GM11168 (cell line): Measurements from ENCODE around the gene MGA.

Source experiments
- in situ Hi-C: fragments of 300-500 bp; cut with MboI; formaldehyde crosslinking; loops from one replicate; pipeline ENCODE4 v1.12.0; 2022; ENCODE audit warnings: low sequenced_read_pairs; ENCODE audit not compliant: unreplicated experiment

Gene MGA

DNA sequence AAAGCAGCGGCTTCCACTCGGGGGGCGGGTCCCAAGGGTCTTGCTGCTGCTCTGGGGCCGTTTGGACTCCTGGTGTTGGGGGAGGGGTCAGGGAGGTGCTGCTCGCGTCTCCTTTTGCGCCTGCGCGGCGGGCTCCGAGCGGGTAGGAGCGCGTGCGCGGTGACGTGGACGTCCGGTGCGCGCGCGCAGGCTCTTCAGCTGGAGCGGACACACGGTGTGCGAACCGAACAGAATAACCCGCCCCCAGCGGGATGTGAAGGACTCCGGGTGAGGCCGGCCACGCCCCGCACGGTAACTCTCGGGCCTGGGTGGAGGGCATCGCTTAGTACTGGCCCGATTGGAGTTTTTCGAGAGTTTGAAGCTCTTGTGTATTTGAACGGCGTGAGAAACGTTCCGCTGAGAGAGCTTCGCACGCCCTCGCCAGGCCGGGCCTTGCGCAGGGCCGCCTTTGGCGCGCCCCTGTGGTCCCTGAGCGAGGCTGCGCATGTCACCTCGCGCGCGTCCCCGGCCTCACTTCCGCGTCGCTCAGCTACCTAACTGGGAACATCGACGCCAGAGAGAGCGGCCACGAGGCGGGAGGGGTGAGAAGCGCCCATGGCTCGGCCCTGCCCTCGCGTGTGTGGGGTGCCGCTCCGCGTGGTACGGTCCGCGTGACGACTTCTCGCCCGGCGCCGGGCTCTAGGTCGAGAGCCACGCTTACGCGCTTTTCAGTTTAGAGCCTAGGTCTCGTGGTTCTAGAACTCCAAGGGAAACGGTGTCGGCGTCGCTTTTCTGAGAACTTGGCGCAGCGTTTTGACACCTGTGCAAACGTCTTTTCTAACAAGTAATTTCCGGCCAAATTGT lies at the start of gene MGA:
TSS of gene MGA (plus strand) at position 171 of the 843 bp plus-strand sequence.
- in situ Hi-C loops: no loop called here

DNA sequence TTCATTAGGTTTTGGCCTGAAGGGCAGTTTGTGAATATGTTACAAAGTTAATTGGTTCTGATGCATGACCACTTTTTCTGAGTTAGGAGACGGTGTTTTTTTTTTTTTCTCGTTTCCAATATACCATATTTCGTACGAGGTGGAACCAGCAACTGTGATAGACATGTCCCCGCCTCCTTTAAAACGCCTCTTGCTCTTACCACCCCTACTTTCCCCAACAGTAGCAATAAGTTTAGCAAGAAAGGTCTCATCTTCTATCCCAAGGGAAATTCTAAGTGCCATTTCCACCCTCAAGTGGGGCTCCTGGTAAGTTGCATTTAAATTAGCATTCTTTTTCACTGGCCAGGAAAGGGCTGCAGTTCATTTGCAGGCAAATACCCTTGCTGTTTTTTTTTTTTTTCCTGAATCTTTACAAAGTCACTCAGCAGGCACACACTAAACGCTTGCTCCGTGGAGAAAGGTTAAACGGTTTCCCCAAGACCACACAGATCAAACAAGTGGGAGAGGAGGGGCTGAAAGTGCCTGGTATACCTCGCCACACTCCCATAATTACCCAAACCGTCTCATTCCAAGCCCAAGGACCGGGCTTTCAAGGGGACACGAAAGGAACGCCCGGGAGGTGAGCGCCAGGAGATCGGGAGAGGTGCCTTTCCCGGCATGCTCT lies 39.5 kb upstream of the MGA start:
- in situ Hi-C loops: no loop called here

DNA sequence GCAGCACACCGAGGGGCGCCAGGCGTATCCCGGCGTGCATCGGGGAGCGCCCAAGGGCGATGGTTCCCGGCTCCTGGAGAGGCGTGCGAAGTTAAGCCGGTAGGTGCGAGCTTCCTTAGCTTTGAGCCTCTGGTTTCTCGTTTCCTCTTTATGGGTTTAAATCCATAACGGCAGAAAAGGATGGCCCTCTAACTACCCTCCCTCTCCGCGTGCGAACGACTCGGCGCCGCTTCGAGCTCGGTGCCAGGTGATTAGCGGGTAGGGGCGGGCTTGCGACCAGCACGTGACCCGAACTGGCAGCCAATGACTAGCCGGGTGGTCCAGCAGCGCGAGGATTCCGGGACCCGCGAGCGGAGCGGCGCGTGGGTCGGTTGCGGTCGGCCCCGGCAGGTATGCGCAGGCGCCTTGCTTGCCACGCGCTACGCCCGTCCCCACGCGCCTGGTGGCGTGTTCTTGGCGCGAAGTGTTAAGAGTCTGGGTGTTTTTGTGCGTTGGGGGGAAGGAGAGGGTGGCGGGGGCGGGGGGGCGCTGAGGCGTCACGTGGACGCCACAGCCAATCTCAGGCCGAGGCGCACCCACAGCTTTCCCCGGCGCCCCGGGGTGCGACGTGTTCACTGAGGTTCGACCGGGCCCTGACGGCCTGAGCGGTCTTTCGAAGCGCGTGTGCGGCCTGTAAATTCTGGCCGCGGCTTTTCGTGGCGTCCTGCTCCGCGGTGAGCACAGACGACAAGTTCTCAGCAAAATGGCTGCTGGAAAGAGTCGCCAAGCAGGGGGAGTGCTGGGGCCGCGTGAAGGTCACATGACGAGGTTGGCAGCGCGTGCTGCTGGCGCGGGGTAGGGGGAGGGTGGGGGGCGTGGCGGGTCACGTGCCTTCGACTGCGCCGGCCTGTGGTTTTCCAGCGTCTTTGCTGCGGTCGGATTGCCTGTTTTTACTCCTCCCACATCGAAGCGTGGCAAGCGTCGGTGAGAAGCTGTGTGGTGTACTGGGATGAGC lies 38.7 kb upstream of the MGA start:
- in situ Hi-C loops: no loop called here

DNA sequence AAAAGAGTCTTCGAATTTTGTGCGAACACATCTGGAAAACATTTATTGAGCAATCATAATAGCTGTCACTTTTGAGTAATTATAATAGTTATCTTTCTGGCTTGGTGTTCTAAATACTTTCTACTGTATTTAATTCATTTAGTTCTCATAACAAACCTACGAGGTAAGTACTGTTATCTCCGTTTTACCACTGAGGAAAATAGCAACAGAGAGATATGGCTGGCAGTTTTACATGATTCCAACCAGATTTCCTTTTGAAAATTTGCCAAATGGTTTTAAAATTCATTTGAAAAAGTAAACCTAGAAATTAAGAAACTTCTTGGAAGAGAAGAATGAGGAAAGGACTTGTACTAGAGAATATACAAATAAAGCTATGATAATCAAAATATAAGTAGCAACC lies 37.3 kb upstream of the MGA start:
- in situ Hi-C loops: no loop called here

DNA sequence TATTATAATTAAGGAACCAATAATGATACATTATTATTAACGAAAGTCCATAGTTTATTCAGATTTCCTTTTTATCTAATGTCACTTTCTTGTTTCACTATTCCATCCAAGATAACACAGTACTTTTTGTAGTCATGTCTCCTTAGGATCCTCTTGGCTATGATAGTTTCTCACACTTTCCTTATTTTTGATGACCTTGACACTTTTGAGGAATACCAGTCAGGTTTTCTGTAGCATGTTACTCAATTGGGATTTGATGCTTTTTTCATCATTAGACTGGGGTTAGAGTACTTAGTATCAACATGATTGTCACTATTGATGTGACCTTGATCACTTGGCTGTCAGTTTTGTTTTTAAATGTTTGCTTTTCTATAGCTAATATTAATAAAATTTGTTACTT lies 33.0 kb upstream of the MGA start:
- in situ Hi-C loops: no loop called here

DNA sequence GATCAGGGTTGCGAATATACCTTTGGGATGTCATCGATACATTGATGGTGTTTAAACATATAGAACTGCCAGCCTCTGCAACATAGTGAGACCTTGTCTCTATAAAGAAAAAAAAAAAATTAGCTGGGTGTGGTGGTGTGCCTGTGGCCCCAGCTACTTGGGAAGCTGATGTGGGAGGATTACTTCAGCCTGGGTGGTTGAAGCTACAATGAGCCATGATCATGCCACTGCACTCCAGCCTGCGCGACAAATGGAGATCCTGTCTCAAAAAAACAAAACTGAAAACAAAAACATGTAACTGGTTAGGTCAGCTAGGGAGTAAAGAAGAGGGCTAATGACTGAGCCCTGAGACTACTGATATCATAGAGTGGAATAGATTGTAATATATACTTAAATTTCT lies 30.7 kb upstream of the MGA start:
- in situ Hi-C loops: no loop called here

DNA sequence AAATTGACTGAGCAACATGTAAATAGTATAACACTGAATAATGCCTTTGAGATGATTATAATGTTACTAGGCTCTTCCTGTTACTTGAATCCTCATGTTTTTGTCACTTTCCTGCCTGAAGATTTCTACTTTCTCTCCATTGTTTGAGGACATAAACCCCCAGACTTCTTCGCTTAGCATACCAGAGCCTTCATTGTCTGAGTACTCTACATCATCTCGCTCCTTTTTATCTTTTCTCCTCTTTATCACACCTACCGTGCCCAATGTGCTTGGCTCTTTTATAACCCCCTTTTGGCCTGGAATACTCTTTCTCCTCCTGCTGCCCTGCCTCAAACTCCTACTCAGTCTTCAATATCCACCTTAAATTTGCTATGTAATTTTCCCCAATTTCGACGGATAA lies 30.3 kb upstream of the MGA start:
- in situ Hi-C loops: no loop called here

DNA sequence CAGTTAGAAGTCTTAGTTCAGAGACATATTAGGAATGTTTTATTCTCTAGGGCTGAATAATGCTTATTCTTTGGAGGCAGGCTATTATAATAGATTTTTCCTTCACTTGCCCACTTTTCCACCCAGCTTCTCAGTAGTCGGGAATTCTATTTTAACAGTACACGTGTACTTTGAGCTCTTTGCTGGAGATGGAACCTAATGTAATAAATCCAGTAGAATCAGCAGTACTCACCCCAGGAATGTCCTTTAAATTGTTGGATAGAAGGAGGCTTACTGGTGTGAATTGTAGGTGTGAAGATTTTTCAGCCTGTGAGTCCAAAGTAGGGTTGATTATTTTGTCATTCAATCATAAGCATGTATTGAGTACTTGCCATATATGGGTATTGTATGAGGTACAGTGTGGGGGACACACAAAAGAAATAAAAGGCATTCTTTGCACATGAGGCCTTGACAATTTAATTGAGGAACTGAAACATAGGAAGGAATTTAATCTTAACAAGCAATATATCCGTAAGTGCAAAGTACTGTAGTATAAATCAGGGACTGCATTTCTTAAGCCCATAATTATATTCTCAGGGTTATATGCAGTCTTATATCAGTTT lies 29.5 kb upstream of the MGA start:
- in situ Hi-C loops: no loop called here

DNA sequence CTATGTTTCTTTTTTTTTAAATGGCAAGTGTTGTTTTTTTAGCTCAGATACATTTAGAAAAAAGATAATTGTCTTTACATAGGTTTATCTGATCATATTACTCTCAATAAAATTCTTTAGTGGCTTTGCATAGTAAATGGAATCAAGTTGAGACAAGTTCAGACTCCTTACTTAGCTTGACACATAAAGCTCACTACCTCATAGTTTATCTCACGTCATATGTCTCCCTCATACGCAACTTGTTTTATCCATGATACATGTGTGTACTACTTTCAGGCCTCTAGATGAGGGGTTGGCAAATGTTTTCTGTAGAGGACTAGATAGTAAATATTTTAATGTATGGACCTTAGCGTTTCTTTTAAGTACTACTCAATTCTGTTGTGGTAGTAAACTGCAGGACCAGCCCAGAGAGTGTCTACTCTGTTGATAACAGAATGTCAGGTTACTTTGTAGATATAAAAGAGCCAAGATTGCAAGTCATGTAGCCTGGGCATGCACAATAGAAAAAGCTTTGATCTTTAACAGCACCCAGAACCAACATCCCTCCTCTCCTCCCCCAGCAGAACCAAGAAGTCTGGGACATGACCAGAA lies 28.2 kb upstream of the MGA start:
- in situ Hi-C loops: no loop called here

DNA sequence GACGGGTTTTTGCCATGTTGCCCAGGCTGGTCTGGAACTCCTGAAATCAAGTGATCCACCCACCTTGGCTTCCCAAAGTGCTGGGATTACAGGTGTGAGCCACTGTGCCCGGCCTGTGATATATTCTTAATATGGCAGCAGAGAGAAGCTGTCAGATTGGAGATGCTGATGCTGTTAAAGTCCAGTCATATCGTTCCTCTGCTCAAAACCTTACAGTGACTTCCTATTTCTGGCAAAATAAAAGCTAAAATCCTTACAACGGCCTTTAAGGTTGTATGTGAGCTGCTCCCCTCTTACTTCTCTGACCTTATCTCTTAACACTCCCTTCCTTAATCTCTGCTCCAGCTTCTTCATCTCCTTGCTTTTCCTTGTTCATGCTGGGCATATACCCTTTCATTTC lies 26.6 kb upstream of the MGA start:
- in situ Hi-C loops: no loop called here

DNA sequence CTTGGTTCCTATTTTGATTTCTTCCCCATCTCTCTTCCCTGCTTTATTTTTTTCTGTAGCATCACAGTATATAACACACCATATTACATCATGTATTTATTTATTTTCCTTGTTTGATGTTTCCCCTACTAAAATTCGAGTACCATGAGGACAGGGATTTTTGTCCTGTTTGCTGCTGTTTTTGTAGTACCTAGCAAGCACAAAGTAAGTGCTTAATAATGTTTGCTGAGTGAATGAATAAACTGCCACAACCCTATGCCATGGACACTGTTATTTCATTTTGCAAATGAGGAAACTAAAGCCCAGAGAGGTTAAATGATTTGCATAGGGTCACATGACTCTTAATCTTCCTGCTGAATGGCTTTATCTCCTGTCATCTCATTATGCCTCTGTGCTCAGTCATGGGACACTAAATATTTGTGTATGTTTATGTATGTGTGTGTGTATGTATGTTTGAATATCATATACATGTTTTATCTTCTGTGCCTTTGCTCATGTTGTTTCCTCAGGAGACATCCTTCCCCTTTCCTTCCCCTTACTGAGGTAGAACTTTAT lies 26.1 kb upstream of the MGA start:
- in situ Hi-C loops: no loop called here

DNA sequence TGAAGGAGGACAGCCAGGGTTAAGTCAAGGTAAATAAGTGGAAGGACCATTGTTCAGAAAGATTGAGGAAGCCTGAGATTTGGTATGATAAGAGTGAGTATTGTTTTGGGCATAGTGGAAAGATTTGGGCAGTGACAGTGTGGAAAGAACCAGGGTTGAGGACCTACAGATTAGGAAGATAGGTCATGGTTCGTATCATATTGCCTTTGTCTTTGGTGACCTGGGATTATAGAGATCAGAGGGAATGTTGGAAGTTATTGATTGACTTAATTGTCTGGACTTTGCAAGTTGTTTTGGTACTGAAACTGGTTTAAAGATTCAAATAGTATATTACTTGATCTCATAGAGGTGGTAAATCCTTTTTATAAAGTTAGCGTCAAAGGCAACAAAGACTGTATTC lies 23.1 kb upstream of the MGA start:
- in situ Hi-C loops: no loop called here

DNA sequence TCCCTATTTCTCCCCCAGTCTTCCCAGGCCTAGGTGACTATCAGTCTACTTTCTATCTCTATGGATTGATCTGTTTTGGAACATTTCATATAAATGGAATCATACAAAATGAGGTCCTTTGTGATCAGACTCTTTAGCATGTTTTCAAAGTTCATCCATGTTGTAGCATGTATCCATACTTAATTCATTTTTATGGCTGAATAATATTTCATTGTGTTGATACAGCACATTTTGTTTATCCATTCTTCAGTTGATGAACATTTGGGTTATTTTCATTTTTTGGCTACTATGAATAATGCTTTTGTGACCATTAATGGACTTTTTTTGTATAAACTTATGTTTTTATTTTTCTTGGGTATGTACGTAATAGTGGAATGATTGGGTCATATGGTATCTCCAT lies 19.2 kb upstream of the MGA start:
- in situ Hi-C loops: no loop called here

DNA sequence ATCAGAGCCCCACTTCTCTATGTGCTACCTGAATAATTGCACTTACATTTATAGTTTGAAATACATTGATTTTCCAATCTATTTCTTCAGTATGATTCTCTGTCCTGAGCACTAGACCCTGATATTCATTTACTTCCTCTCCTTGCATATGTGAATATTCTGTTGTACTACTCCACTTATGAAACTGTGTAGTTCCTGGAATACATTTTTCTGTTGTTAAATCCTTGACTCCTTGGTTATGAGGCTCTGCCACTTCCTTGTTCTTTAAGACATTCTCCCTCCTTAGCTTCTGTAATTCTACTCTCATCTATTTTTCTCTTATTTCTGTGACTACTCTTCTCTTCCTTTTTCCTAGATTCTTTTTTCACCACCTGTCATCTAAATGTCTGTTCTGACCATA lies 12.9 kb upstream of the MGA start:
- in situ Hi-C loops: no loop called here

DNA sequence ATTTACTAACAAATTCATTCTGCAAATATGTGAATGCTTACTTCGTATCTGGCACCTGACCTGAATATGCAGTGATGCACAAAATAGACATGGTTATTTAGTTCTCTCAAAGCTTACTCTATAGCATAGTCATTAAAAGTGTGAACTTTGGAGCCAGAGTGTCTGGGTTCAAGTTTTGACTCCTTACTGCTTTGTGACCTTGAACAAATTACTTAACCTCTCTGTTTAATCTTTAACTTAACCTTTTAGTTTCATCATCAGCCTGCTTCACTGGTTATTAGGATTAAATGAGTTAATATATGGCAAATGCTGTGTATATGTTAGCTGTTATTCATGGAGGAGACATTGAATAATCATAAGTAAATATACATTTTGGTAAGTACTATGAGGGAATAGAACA lies 12.1 kb upstream of the MGA start:
- in situ Hi-C loops: no loop called here

DNA sequence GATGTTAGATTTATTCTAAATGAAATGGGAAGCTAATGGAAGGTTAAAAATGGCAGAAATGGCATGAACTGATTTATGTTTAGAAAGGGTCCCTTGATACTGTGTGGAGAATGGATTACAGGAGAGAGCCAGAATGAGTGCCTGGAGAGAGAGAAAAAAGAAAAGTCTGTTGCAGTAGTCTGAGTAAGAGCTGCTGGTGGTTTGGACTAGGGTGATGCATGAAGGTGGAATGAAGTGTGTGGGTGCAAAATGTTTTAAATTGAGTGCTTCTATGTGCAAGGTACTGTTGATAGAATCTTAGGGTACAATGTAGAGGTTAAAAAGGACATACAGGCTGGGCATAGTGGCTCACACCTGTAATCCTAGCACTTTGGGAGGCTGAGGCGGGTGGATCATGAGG lies 11.4 kb upstream of the MGA start:
- in situ Hi-C loops: no loop called here

DNA sequence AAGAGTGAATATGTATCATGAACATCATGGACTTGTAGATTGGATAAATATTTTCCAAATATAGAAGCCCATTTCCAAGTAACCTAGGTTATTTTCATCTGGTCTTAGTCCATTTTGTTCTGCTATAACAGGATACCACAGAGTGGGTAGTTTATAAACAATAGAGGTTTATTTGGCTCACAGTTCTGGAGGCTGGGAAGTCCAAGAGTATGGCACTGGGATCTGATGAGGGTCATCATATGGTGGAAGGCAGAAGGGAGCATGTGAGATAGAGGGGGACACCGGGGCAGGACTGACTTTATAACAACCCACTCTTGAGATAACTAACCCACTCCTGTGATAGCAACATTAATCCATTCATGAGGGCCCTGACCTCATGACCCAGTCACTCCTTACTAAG lies 9.4 kb upstream of the MGA start:
- in situ Hi-C loops: no loop called here

DNA sequence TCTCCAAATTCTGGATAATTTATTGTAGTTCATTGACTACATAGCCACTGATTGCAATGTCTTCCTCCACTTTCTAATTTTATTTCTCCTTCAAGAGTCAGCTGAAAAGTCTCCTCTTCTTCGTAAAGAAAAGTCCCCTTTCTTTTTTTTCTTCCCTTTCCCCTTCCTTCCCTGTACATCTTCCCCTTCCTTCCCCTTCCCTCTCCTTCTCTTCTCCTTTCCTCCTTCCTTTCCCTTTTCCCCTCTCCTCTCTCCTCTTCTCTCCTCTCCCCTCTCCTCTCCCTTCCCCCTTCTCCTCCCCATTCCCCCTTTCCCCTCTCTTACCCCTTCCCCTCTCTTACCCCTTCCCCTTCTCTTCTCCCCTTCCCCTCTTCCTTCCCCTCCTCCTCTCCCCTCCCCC lies 8.8 kb upstream of the MGA start:
- in situ Hi-C loops: no loop called here

DNA sequence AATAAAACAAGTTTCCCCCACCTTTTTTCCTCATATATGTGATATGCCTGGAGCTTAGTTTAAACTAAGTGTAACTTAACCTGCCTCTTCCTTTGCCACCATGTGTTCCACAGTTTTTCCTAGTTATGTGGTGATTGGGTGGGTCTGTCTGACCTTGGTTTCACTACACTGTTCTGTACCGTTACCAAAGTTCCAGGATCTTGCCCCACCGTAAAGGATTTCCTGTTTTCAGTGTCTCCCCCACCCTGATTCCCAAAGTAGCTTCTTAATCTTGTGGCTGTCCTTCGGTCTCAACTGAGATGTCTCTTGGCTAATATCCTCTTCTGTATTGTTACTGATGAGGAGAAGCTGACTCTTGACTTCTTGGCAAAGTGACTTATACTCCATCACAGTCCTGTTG lies 6.4 kb upstream of the MGA start:
- in situ Hi-C loops: no loop called here

DNA sequence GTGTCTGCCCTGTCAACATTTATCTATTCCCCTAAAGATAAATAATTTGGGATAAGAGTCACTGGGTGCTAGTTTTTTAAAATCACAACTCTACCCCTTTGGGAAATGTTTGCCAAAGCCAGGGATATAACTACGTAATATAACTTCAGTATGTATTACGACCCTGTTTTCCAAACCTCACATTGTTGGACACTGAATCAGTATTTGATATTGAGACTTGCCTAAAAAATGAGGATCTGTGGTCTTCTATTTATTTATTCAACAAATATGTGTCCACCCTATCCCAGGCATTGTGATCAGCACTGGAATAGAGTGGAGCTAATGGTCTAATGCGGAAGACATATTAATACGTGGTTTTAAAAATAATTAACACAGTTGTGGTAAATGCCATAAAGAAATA lies 4.5 kb upstream of the MGA start:
- in situ Hi-C loops: no loop called here
